H9 (cell line): ENCODE data around the gene PVR. TPM values are rescaled to one million over a fixed set of nuclear protein-coding genes. Genes with fewer than 3 reads are reported as not detected.

Experiments
- DNase-seq: peaks from one replicate; pipeline ENCODE4 v3.0.0-alpha.2; 2017
- H2AFZ ChIP-seq: one replicate; pipeline ENCODE4 v1.6.1; 2013; ENCODE audit warnings: mild to moderate bottlenecking, low read length, control low read depth, moderate library complexity
- H2AK5ac ChIP-seq: 2 replicates; pipeline ENCODE4 v1.6.1; 2013; ENCODE audit warnings: low read length, control low read depth, mixed read lengths; ENCODE audit not compliant: insufficient read length
- H2BK120ac ChIP-seq: one replicate; pipeline ENCODE4 v1.6.1; 2013; ENCODE audit warnings: low read depth, mild to moderate bottlenecking, low read length, control low read depth, inconsistent platforms; ENCODE audit not compliant: poor library complexity, severe bottlenecking
- H2BK12ac ChIP-seq: 2 replicates; pipeline ENCODE4 v1.6.1; 2013; ENCODE audit warnings: low read length, control low read depth, mixed read lengths, low read depth; ENCODE audit not compliant: insufficient read length
- H2BK15ac ChIP-seq: 2 replicates; pipeline ENCODE4 v1.6.1; 2013; ENCODE audit warnings: low read depth, low read length, control low read depth
- H2BK20ac ChIP-seq: one replicate; pipeline ENCODE4 v1.6.1; 2013; ENCODE audit warnings: low read depth, mild to moderate bottlenecking, low read length, control low read depth, inconsistent platforms; ENCODE audit not compliant: poor library complexity, severe bottlenecking
- H2BK5ac ChIP-seq: 2 replicates; pipeline ENCODE4 v1.6.1; 2013; ENCODE audit warnings: low read length, control low read depth, mixed read lengths; ENCODE audit not compliant: insufficient read length
- H3K14ac ChIP-seq: 2 replicates; pipeline ENCODE4 v1.6.1; 2013; ENCODE audit warnings: low read length, control low read depth; ENCODE audit not compliant: insufficient read depth
- H3K18ac ChIP-seq: 2 replicates; pipeline ENCODE4 v1.6.1; 2013; ENCODE audit warnings: low read depth, mild to moderate bottlenecking, mixed read lengths, low read length, control low read depth; ENCODE audit not compliant: insufficient read length
- H3K23ac ChIP-seq: 2 replicates; pipeline ENCODE4 v1.6.1; 2013; ENCODE audit warnings: low read length, control low read depth, mixed read lengths, low read depth; ENCODE audit not compliant: insufficient read length
- H3K23me2 ChIP-seq: 2 replicates; pipeline ENCODE4 v1.6.1; 2013; ENCODE audit warnings: low read depth, mild to moderate bottlenecking, mixed read lengths, low read length, control low read depth; ENCODE audit not compliant: insufficient read length, poor library complexity, severe bottlenecking
- H3K27ac ChIP-seq: 2 replicates; pipeline ENCODE4 v1.5.1; 2013; ENCODE audit warnings: low read length, control low read depth, mixed read lengths, low read depth; ENCODE audit not compliant: insufficient read length
- H3K27me3 ChIP-seq: 2 replicates; pipeline ENCODE4 v1.6.1; 2013; ENCODE audit warnings: low read length, control low read depth, inconsistent platforms; ENCODE audit not compliant: insufficient read depth
- H3K4ac ChIP-seq: 2 replicates; pipeline ENCODE4 v1.6.1; 2013; ENCODE audit warnings: low read depth, mild to moderate bottlenecking, control low read depth, inconsistent platforms, low read length, moderate library complexity
- H3K4me1 ChIP-seq: 2 replicates; pipeline ENCODE4 v1.6.1; 2013; ENCODE audit warnings: low read length, control low read depth, inconsistent platforms; ENCODE audit not compliant: insufficient read depth
- H3K4me2 ChIP-seq: 2 replicates; pipeline ENCODE4 v1.6.1; 2013; ENCODE audit warnings: low read length, control low read depth, mixed read lengths; ENCODE audit not compliant: insufficient read length, insufficient read depth
- H3K56ac ChIP-seq: 2 replicates; pipeline ENCODE4 v1.6.1; 2013; ENCODE audit warnings: low read depth, mild to moderate bottlenecking, mixed read lengths, low read length, control low read depth; ENCODE audit not compliant: insufficient read length
- H3K79me1 ChIP-seq: 2 replicates; pipeline ENCODE4 v1.6.1; 2013; ENCODE audit warnings: low read depth, mild to moderate bottlenecking, moderate library complexity, low read length, control low read depth, inconsistent platforms; ENCODE audit not compliant: insufficient read depth, poor library complexity, severe bottlenecking
- H3K79me2 ChIP-seq: 2 replicates; pipeline ENCODE4 v1.6.1; 2013; ENCODE audit warnings: low read length, control low read depth, inconsistent platforms; ENCODE audit not compliant: insufficient read depth
- H3K9ac ChIP-seq: 2 replicates; pipeline ENCODE4 v1.6.1; 2013; ENCODE audit warnings: low read length, control low read depth, mixed read lengths; ENCODE audit not compliant: insufficient read length; ENCODE audit errors: extremely low read depth
- H3K9me3 ChIP-seq: one replicate; pipeline ENCODE4 v1.6.1; 2013; ENCODE audit warnings: low read depth, low read length, inconsistent platforms; ENCODE audit not compliant: control insufficient read depth
- H3T11ph ChIP-seq: one replicate; pipeline ENCODE4 v1.6.1; 2013; ENCODE audit warnings: mild to moderate bottlenecking, low read length, control low read depth, inconsistent platforms
- H4K20me1 ChIP-seq: one replicate; pipeline ENCODE4 v1.6.1; 2013; ENCODE audit not compliant: control insufficient read depth, insufficient read length, insufficient read depth
- H4K5ac ChIP-seq: 2 replicates; pipeline ENCODE4 v1.6.1; 2013; ENCODE audit warnings: low read depth, mild to moderate bottlenecking, mixed read lengths, low read length, control low read depth; ENCODE audit not compliant: insufficient read length
- H4K8ac ChIP-seq: replicated peaks from 2 replicates; pipeline ENCODE4 v1.6.1; 2013; ENCODE audit warnings: low read length, control low read depth, mixed read lengths, low read depth; ENCODE audit not compliant: insufficient read length
- H4K91ac ChIP-seq: 2 replicates; pipeline ENCODE4 v1.6.1; 2013; ENCODE audit warnings: low read depth, mild to moderate bottlenecking, moderate library complexity, mixed read lengths, low read length, control low read depth; ENCODE audit not compliant: insufficient read length
- H3K27ac Mint-ChIP-seq, 3 experiments: 2 replicates in 2 of 3; 3 replicates in 1 of 3; pipeline ENCODE4 v1.8.0; 2020 to 2021; ENCODE audit warnings: mixed read lengths in 3 of 3, mild to moderate bottlenecking in 1 of 3, moderate library complexity in 1 of 3
- H3K27me3 Mint-ChIP-seq: 2 replicates; pipeline ENCODE4 v1.8.0; 2021; ENCODE audit warnings: low read depth, mild to moderate bottlenecking, moderate library complexity, mixed read lengths
- H3K36me3 Mint-ChIP-seq, 3 experiments: 2 replicates in 2 of 3; 3 replicates in 1 of 3; pipeline ENCODE4 v1.8.0; 2020 to 2021; ENCODE audit warnings: low read depth in 3 of 3, mixed read lengths in 3 of 3; ENCODE audit not compliant: insufficient read depth in 1 of 3
- H3K4me1 Mint-ChIP-seq, 2 experiments: 2 replicates each; pipeline ENCODE4 v1.8.0; 2020; ENCODE audit warnings: mixed read lengths in 2 of 2
- H3K4me3 Mint-ChIP-seq, 2 experiments: 2 replicates in 1 of 2; 3 replicates in 1 of 2; pipeline ENCODE4 v1.8.0; 2020 to 2021; ENCODE audit warnings: mild to moderate bottlenecking in 2 of 2, mixed read lengths in 2 of 2, moderate library complexity in 1 of 2
- H3K9me3 Mint-ChIP-seq, 2 experiments: 2 replicates in 1 of 2; 3 replicates in 1 of 2; pipeline ENCODE4 v1.8.0; 2020; ENCODE audit warnings: mild to moderate bottlenecking in 2 of 2, mixed read lengths in 2 of 2, moderate library complexity in 1 of 2
- CTCF ChIP-seq: fragments of 200-600 bp; sonication (generic); conservative IDR thresholded peaks from 3 replicates; pipeline ENCODE4 v1.8.0; 2021; ENCODE audit warnings: antibody characterized with exemption, mild to moderate bottlenecking
- WGBS: extraction: QIAGEN DNeasy Blood & Tissue Kit; methylation state at CpG from one replicate; pipeline ENCODE4 v1.1.7; 2013; ENCODE audit warnings: missing lambda C conversion rate, low lambda C conversion rate, mixed read lengths; ENCODE audit not compliant: insufficient read length; ENCODE audit errors: extremely low coverage; 5-methylcytosine and 5-hydroxymethylcytosine counted together
- total RNA-seq: library from RNA; stranded (reverse); gene quantifications from 2 replicates; pipeline ENCODE4 v1.2.1, GENCODE V29; 2021

PVR gene
- total RNA-seq, 1 experiment from 2014 or later, result 29.2 TPM

- Histone ChIP-seq H4K20me1 (no peaks in the 10 kb centered on the region), H2BK15ac (no peak overlapping the region), H2AK5ac (no peak overlapping the region), H3K4me1 (no peaks in the 10 kb centered on the region; the same call in 1 of the 2 replicates), H3K14ac (no peak overlapping the region), H3K23me2 (no peaks in the 10 kb centered on the region), H2BK120ac (no peak overlapping the region), H4K5ac (no peak overlapping the region), H2BK20ac (no peak overlapping the region), H2BK5ac (no peak overlapping the region), H3K18ac (no peak overlapping the region), H2BK12ac (no peak overlapping the region), H3K27me3 (no peaks in the 10 kb centered on the region), H3K27ac (no peak overlapping the region), H2AFZ (no peak overlapping the region), H4K91ac (no peak overlapping the region), H3K79me2 (no peaks in the 10 kb centered on the region), H3K9me3 (no peaks in the 10 kb centered on the region), H4K8ac (no peak overlapping the region), H3T11ph (no peak overlapping the region), H3K9ac (no peak overlapping the region), H3K4ac (no peak overlapping the region), H3K56ac (no peak overlapping the region), H3K4me2 (no peak overlapping the region), H3K79me1 (no peaks in the 10 kb centered on the region), H3K23ac (no peak overlapping the region)
- Mint-ChIP-seq H3K27ac (peak overlapping the region in 1 of 3 experiments; percentile 82; a peak in 2 of 7 replicates), H3K27me3 (no peaks in the 10 kb centered on the region; the same call in 1 of the 2 replicates), H3K4me1 (peaks cover 38 to 41% of the 10 kb centered on the region in 2 experiments), H3K9me3 (peaks cover 2 to 9% of the 10 kb centered on the region in 2 experiments; a peak in 3 of 5 replicates), H3K4me3 (no peak overlapping the region), H3K36me3 (peaks cover 0 to 12% (median 7%) of the 10 kb centered on the region in 3 experiments; a peak in 4 of 7 replicates)
- no CpG with 5 or more reads among the region's 3 CpGs for WGBS
- no peak for TF ChIP-seq CTCF
- no peak for DNase-seq
These were observed 7.9 kb upstream of the PVR start for GRCh38 chr19:44635581-44636438.
